Caco-2 (cell line): ENCODE data around the gene CPB1. TPM values are rescaled to one million over a fixed set of nuclear protein-coding genes. Genes with fewer than 3 reads are reported as not detected.

Experiments
- BruUV-seq: library from RNA; stranded (reverse); fragments of 400-500 nt; replicated peaks from 2 replicates; lab custom pipeline; 2021; lab: Mats Ljungman, UMichigan
- CTCF ChIA-PET: fragments of 300-600 bp; sonication (Branson Sonifier 250); formaldehyde crosslinking; loops from one replicate; lab custom pipeline; 2022; ENCODE audit warnings: antibody characterized with exemption; lab: Charles Lee
- POLR2A ChIA-PET: fragments of 300-600 bp; sonication (Branson Sonifier 250); formaldehyde crosslinking; loops from one replicate; lab custom pipeline; 2022; ENCODE audit warnings: antibody characterized with exemption; lab: Charles Lee
- DNase-seq, 2 experiments: peaks; one replicate each; pipeline versions ENCODE4 v3.0.0 to v3.0.0-alpha.2; 2020 to 2022
- H3K27me3 ChIP-seq: replicated peaks from 2 replicates; pipeline ENCODE4 v1.6.0; 2011; ENCODE audit warnings: low read length; ENCODE audit not compliant: control insufficient read depth, insufficient read depth
- H3K36me3 ChIP-seq: 2 replicates; pipeline ENCODE4 v1.5.1; 2011; ENCODE audit warnings: low read length; ENCODE audit not compliant: control insufficient read depth, insufficient read depth
- H3K4me1 ChIP-seq: fragments of 250-450 bp; sonication (Bioruptor Pico); 2 replicates; pipeline ENCODE4 v1.5.1; 2020; ENCODE audit warnings: mild to moderate bottlenecking
- H3K4me3 ChIP-seq: 2 replicates; pipeline ENCODE4 v1.5.1; 2011; ENCODE audit warnings: low read depth, mild to moderate bottlenecking, control low read depth, low read length
- H3K9me3 ChIP-seq: fragments of 250-450 bp; sonication (Bioruptor Pico); 2 replicates; pipeline ENCODE4 v1.5.1; 2020; ENCODE audit warnings: mild to moderate bottlenecking, moderate library complexity
- H3K27ac Mint-ChIP-seq: one replicate; pipeline ENCODE4 v1.8.0; 2022; ENCODE audit warnings: mixed read lengths; ENCODE audit not compliant: unreplicated experiment
- H3K27me3 Mint-ChIP-seq: one replicate; pipeline ENCODE4 v1.8.0; 2022; ENCODE audit warnings: mixed read lengths; ENCODE audit not compliant: insufficient read depth, unreplicated experiment
- H3K36me3 Mint-ChIP-seq: one replicate; pipeline ENCODE4 v1.8.0; 2022; ENCODE audit warnings: mild to moderate bottlenecking, mixed read lengths; ENCODE audit not compliant: insufficient read depth, unreplicated experiment
- H3K4me1 Mint-ChIP-seq: one replicate; pipeline ENCODE4 v1.8.0; 2022; ENCODE audit warnings: low read depth, mixed read lengths; ENCODE audit not compliant: unreplicated experiment
- H3K4me3 Mint-ChIP-seq: one replicate; pipeline ENCODE4 v1.8.0; 2022; ENCODE audit warnings: mild to moderate bottlenecking, moderate library complexity, mixed read lengths; ENCODE audit not compliant: unreplicated experiment
- H3K9me3 Mint-ChIP-seq: one replicate; pipeline ENCODE4 v1.8.0; 2022; ENCODE audit warnings: mixed read lengths; ENCODE audit not compliant: unreplicated experiment
- CTCF ChIP-seq, 2 experiments: fragments of 200-600 bp in 1 of 2; IDR thresholded peaks; 1 replicate in 1 of 2; 2 replicates in 1 of 2; pipeline versions ENCODE4 v1.5.1 to v1.8.0; 2011 to 2022; ENCODE audit warnings: antibody characterized with exemption in 1 of 2, control low read depth in 1 of 2, inconsistent platforms in 1 of 2, low read depth in 1 of 2, low read length in 1 of 2, mild to moderate bottlenecking in 1 of 2, moderate library complexity in 1 of 2; ENCODE audit not compliant: insufficient read depth in 1 of 2, severe bottlenecking in 1 of 2, unreplicated experiment in 1 of 2
- intact Hi-C: fragments of 100-400 bp; cut with micrococcal nuclease; formaldehyde crosslinking; loops from one replicate; pipeline ENCODE4 v1.10.0; 2022; ENCODE audit not compliant: unreplicated experiment
- total RNA-seq: library from RNA; stranded (reverse); gene quantifications from 2 replicates; pipeline ENCODE4 v1.2.3, GENCODE V29; 2022

CPB1 gene
- total RNA-seq, 1 experiment from 2014 or later: not detected

- H3K4me3 Mint-ChIP-seq: no peak overlapping the region
- peaks cover 7% of the 10 kb centered on the region for H3K27me3 Mint-ChIP-seq
- intact Hi-C loops: no loop called here
- CTCF ChIA-PET: no interaction called here
- H3K36me3 Mint-ChIP-seq: no peaks in the 10 kb centered on the region
- POLR2A ChIA-PET: no interaction called here
- no TSS peak for BruUV-seq
- Histone ChIP-seq H3K4me3 (no peak overlapping the region), H3K4me1 (no peaks in the 10 kb centered on the region), H3K9me3 (no peaks in the 10 kb centered on the region), H3K27me3 (no peaks in the 10 kb centered on the region), H3K36me3 (no peaks in the 10 kb centered on the region)
- no peak overlapping the region for H3K27ac Mint-ChIP-seq
- no peaks in the 10 kb centered on the region for H3K9me3 Mint-ChIP-seq
- TF ChIP-seq CTCF (IDR thresholded peaks at IDR 0.05; ENCODE audit: insufficient read depth in 1 of 2, low read depth in 1 of 2, low read length in 1 of 2, severe bottlenecking in 1 of 2, unreplicated experiment in 1 of 2): no peak
- DNase-seq: no peak
- no peaks in the 10 kb centered on the region for H3K4me1 Mint-ChIP-seq
These were observed 74.6 kb downstream of the CPB1 start for GRCh38 chr3:148901987-148902791.

- Histone ChIP-seq H3K9me3 (no peaks in the 10 kb centered on the region), H3K4me3 (no peak overlapping the region), H3K4me1 (no peaks in the 10 kb centered on the region), H3K27me3 (no peaks in the 10 kb centered on the region), H3K36me3 (no peaks in the 10 kb centered on the region)
- H3K9me3 Mint-ChIP-seq: no peaks in the 10 kb centered on the region
- H3K27ac Mint-ChIP-seq: no peak overlapping the region
- DNase-seq: no peak
- BruUV-seq: no TSS peak
- no peaks in the 10 kb centered on the region for H3K36me3 Mint-ChIP-seq
- POLR2A ChIA-PET: no interaction called here
- peaks cover 4% of the 10 kb centered on the region for H3K27me3 Mint-ChIP-seq
- no peaks in the 10 kb centered on the region for H3K4me1 Mint-ChIP-seq
- intact Hi-C loops: no loop called here
- TF ChIP-seq CTCF (IDR thresholded peaks at IDR 0.05; ENCODE audit: insufficient read depth in 1 of 2, low read depth in 1 of 2, low read length in 1 of 2, severe bottlenecking in 1 of 2, unreplicated experiment in 1 of 2): no peak
- CTCF ChIA-PET: no interaction called here
- H3K4me3 Mint-ChIP-seq: no peak overlapping the region
These were observed 75.4 kb downstream of the CPB1 start for GRCh38 chr3:148903022-148903442.

GRCh38 chr3:148903941-148904340 lies 76.3 kb downstream of the CPB1 start:
- Mint-ChIP-seq H3K4me1 (no peaks in the 10 kb centered on the region), H3K36me3 (no peaks in the 10 kb centered on the region), H3K27me3 (peaks cover 4% of the 10 kb centered on the region), H3K27ac (no peak overlapping the region), H3K9me3 (no peaks in the 10 kb centered on the region), H3K4me3 (no peak overlapping the region)
- Histone ChIP-seq H3K27me3 (no peaks in the 10 kb centered on the region), H3K4me1 (no peaks in the 10 kb centered on the region), H3K36me3 (no peaks in the 10 kb centered on the region), H3K9me3 (no peaks in the 10 kb centered on the region), H3K4me3 (no peak overlapping the region)
- no peak for TF ChIP-seq CTCF (IDR thresholded peaks at IDR 0.05; ENCODE audit: insufficient read depth in 1 of 2, low read depth in 1 of 2, low read length in 1 of 2, severe bottlenecking in 1 of 2, unreplicated experiment in 1 of 2)
- ChIA-PET POLR2A (no interaction called here), CTCF (no interaction called here)
- intact Hi-C loops: no loop called here
- no TSS peak for BruUV-seq
- no peak for DNase-seq
